Right ventricle myocardium inferior (tissue), 1 donor: ENCODE results near the gene NTN1. TPM values are rescaled to one million over a fixed set of nuclear protein-coding genes. Genes with fewer than 3 reads are reported as not detected.
A peak's percentile ranks its signal among the peaks of the same experiment; 100 is the strongest.

ENCODE experiments used
- ATAC-seq: fragments of 200-7000 bp; cut with Tn5 transposase; one replicate; pipeline ENCODE4 v1.9.1; 2020; ENCODE audit warnings: mild to moderate bottlenecking, moderate library complexity
- DNase-seq: peaks from one replicate; pipeline ENCODE4 v3.0.0; 2021; ENCODE audit errors: missing footprints
- intact Hi-C: fragments of 100-400 bp; cut with DNase I; formaldehyde crosslinking; loops from one replicate; pipeline ENCODE4 v1.11.0; 2022
- total RNA-seq: library from RNA; stranded (reverse); fragmentation: NEBNext Ultra II Directional; extraction: Animal tissue kit (Norgen Biotek cat#: 25700); gene quantifications from one replicate; pipeline ENCODE4 v1.2.1, GENCODE V29; 2021
- donor health status: DM: no; HTN: yes; CAD: no; lungs with severe emphysema.

Gene NTN1
- total RNA-seq, 1 donor from 2014 or later: 24.5 TPM

GRCh38 chr17:9229826-9230201, 208.5 kb downstream of the NTN1 start:
- ATAC-seq (no peak), DNase-seq (no peak)
- intact Hi-C loops: no loop called here

- intact Hi-C loops: no loop called here
These were observed 209.0 kb downstream of the NTN1 start for GRCh38 chr17:9230346-9230745.

GRCh38 chr17:9230861-9231260, 209.6 kb downstream of the NTN1 start:
- intact Hi-C loops: no loop called here
- DNase-seq (no peak), ATAC-seq (no peak)

More at GRCh38 chr17:9230346-9230745, 209.0 kb downstream of the NTN1 start:
- DNase-seq: no peak
- no peak for ATAC-seq

- DNase-seq (no peak), ATAC-seq (no peak)
- intact Hi-C loops: no loop called here
These were observed 210.3 kb downstream of the NTN1 start for GRCh38 chr17:9231449-9232154.

GRCh38 chr17:9232155-9232475, 210.8 kb downstream of the NTN1 start:
- intact Hi-C loops: no loop called here
- ATAC-seq: no peak
- DNase-seq: no peak

GRCh38 chr17:9232591-9233270, 211.4 kb downstream of the NTN1 start:
- intact Hi-C loops: no loop called here
- ATAC-seq (no peak), DNase-seq (peak; percentile 43)

GRCh38 chr17:9233271-9233599, 211.9 kb downstream of the NTN1 start:
- peak; percentile 33 for DNase-seq
- intact Hi-C loops: no loop called here
- ATAC-seq: no peak

GRCh38 chr17:9233761-9234160, 212.5 kb downstream of the NTN1 start:
- ATAC-seq (no peak), DNase-seq (peak; percentile 39)
- intact Hi-C loops: no loop called here

GRCh38 chr17:9234389-9234945, 213.2 kb downstream of the NTN1 start:
- peak; percentile 50 for DNase-seq
- intact Hi-C loops: no loop called here

GRCh38 chr17:9235346-9235745, 214.0 kb downstream of the NTN1 start:
- DNase-seq (no peak), ATAC-seq (no peak)
- intact Hi-C loops: no loop called here

More at GRCh38 chr17:9234389-9234945, 213.2 kb downstream of the NTN1 start:
- ATAC-seq: no peak

GRCh38 chr17:9236286-9237052, 215.2 kb downstream of the NTN1 start:
- no peak for ATAC-seq
- intact Hi-C loops: no loop called here
- peak; percentile 57 for DNase-seq

GRCh38 chr17:9237053-9237410, 215.7 kb downstream of the NTN1 start:
- intact Hi-C loops: no loop called here
- DNase-seq: no peak

GRCh38 chr17:9237661-9238301, 216.5 kb downstream of the NTN1 start:
- ATAC-seq (no peak), DNase-seq (peak; percentile 55)
- intact Hi-C loops: no loop called here

More at GRCh38 chr17:9237053-9237410, 215.7 kb downstream of the NTN1 start:
- no peak for ATAC-seq

GRCh38 chr17:9238340-9239245, 217.3 kb downstream of the NTN1 start:
- intact Hi-C loops: no loop called here
- ATAC-seq (no peak), DNase-seq (peak; percentile 40)

GRCh38 chr17:9239246-9239792, 218.0 kb downstream of the NTN1 start:
- peak; percentile 68 for DNase-seq
- intact Hi-C loops: no loop called here
- no peak for ATAC-seq

- intact Hi-C loops: no loop called here
- ATAC-seq (peak; percentile 86), DNase-seq (peak; percentile 88)
These were observed 218.7 kb downstream of the NTN1 start for GRCh38 chr17:9239793-9240658.
